Gastroesophageal sphincter (tissue), 3 donors: ENCODE measurements around the gene FAM161B.

Experiments
- CTCF ChIP-seq, 4 experiments: fragments of 200-600 bp in 2 of 4; fragments of 450-650 bp in 2 of 4; sonication (generic) in 1 of 4; IDR thresholded peaks; one replicate each; pipeline ENCODE4 v1.5.1; 2017 to 2019; ENCODE audit warnings: antibody characterized with exemption in 4 of 4, mild to moderate bottlenecking in 2 of 4, moderate library complexity in 2 of 4
- EP300 ChIP-seq: sonication (generic); formaldehyde crosslinking; IDR thresholded peaks from one replicate; pipeline ENCODE4 v1.6.1; 2017; ENCODE audit warnings: antibody characterized with exemption, mild to moderate bottlenecking
- POLR2A ChIP-seq, 2 donors: fragments of 450-650 bp; IDR thresholded peaks; one replicate each; pipeline ENCODE4 v1.6.1; 2017; ENCODE audit warnings: antibody characterized with exemption in 2 of 2, mild to moderate bottlenecking in 2 of 2, moderate library complexity in 1 of 2
- POLR2AphosphoS5 ChIP-seq: sonication (generic); formaldehyde crosslinking; IDR thresholded peaks from one replicate; pipeline ENCODE4 v1.6.1; 2017; ENCODE audit warnings: antibody characterized with exemption

GRCh38 chr14:73913256-73913655, 36.6 kb downstream of the FAM161B start:
- no peak for TF ChIP-seq CTCF (IDR thresholded peaks at IDR 0.05)
- no peak for TF ChIP-seq POLR2A (IDR thresholded peaks at IDR 0.05)
- TF ChIP-seq EP300 = no peak
- no peak for TF ChIP-seq POLR2AphosphoS5
